RWPE2 (cell line): ENCODE results near the gene CCDC91.
A peak's percentile ranks its signal among the peaks of the same experiment; 100 is the strongest.

ENCODE experiments used
- ATAC-seq: fragments of 200-7000 bp; cut with Tn5 transposase; 3 replicates; pipeline ENCODE4 v1.9.1; 2021; ENCODE audit warnings: low read depth
- DNase-seq: peaks from one replicate; pipeline ENCODE4 v3.0.0-alpha.2; 2020; ENCODE audit warnings: low spot score
- H3K27ac ChIP-seq: fragments of 450-650 bp; 2 replicates; pipeline ENCODE4 v1.5.1; 2017; ENCODE audit warnings: mild to moderate bottlenecking; ENCODE audit not compliant: poor library complexity, severe bottlenecking
- H3K27me3 ChIP-seq: fragments of 250-450 bp; sonication (Bioruptor Pico); 2 replicates; pipeline ENCODE4 v1.5.1; 2021; ENCODE audit warnings: mild to moderate bottlenecking, moderate library complexity; ENCODE audit not compliant: insufficient read depth, poor library complexity, severe bottlenecking
- H3K36me3 ChIP-seq: fragments of 250-450 bp; sonication (Bioruptor Pico); 2 replicates; pipeline ENCODE4 v1.5.1; 2020; ENCODE audit warnings: low read depth, mild to moderate bottlenecking, moderate library complexity
- H3K4me1 ChIP-seq: fragments of 250-450 bp; sonication (Bioruptor Pico); 2 replicates; pipeline ENCODE4 v1.5.1; 2021; ENCODE audit warnings: mild to moderate bottlenecking, moderate library complexity; ENCODE audit not compliant: insufficient read depth, poor library complexity, severe bottlenecking
- H3K4me3 ChIP-seq: fragments of 250-450 bp; sonication (Bioruptor Pico); 2 replicates; pipeline ENCODE4 v1.5.1; 2021; ENCODE audit warnings: mild to moderate bottlenecking, moderate library complexity; ENCODE audit not compliant: severe bottlenecking
- H3K9me3 ChIP-seq: fragments of 250-450 bp; sonication (Bioruptor Pico); 2 replicates; pipeline ENCODE4 v1.5.1; 2021; ENCODE audit warnings: mild to moderate bottlenecking, moderate library complexity; ENCODE audit not compliant: severe bottlenecking
- CTCF ChIP-seq: fragments of 450-650 bp; IDR thresholded peaks from one replicate; pipeline ENCODE4 v1.5.1; 2017; ENCODE audit warnings: mild to moderate bottlenecking, moderate library complexity; ENCODE audit not compliant: poor library complexity, severe bottlenecking

CCDC91 gene

DNA sequence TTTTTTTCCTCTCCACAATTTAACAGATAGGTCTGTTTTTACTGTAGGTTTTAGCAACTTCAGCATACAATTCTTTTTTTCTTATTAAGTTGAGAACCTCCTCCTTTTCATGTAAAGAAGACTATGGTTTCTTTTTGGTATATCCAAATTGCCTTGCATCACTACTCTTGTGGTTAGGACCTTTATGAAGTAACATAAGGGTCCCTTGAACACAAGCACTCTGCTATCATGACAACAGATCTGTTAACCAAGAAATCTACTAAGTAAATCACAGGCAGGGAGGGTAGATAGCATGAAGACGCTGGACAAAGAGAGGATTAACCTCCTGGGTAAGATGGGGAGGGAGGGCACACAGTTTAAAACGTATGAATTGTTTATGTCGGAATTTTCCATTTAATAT lies 380.6 kb downstream of the CCDC91 start:
- DNase-seq (no peak), ATAC-seq (no peak)
- H3K4me3 ChIP-seq, result no peak overlapping the region
- no peaks in the 10 kb centered on the region for H3K9me3 ChIP-seq
- no peak for TF ChIP-seq CTCF
- no peak overlapping the region for H3K27ac ChIP-seq
- H3K4me1 ChIP-seq, result no peaks in the 10 kb centered on the region
- no peaks in the 10 kb centered on the region for H3K27me3 ChIP-seq
- H3K36me3 ChIP-seq, result no peaks in the 10 kb centered on the region

GRCh38 chr12:28574746-28575592 lies 384.7 kb downstream of the CCDC91 start:
- Histone ChIP-seq H3K4me3 (no peak overlapping the region), H3K27me3 (no peaks in the 10 kb centered on the region), H3K4me1 (no peaks in the 10 kb centered on the region), H3K9me3 (no peaks in the 10 kb centered on the region), H3K27ac (no peak overlapping the region), H3K36me3 (no peaks in the 10 kb centered on the region)
- DNase-seq (no peak), ATAC-seq (no peak)
- no peak for TF ChIP-seq CTCF

GRCh38 chr12:28575593-28576205 lies 385.4 kb downstream of the CCDC91 start:
- Histone ChIP-seq H3K27ac (no peak overlapping the region), H3K9me3 (no peaks in the 10 kb centered on the region), H3K4me1 (no peaks in the 10 kb centered on the region), H3K36me3 (no peaks in the 10 kb centered on the region), H3K27me3 (no peaks in the 10 kb centered on the region), H3K4me3 (no peak overlapping the region)
- no peak for TF ChIP-seq CTCF
- ATAC-seq (no peak), DNase-seq (no peak)

DNA sequence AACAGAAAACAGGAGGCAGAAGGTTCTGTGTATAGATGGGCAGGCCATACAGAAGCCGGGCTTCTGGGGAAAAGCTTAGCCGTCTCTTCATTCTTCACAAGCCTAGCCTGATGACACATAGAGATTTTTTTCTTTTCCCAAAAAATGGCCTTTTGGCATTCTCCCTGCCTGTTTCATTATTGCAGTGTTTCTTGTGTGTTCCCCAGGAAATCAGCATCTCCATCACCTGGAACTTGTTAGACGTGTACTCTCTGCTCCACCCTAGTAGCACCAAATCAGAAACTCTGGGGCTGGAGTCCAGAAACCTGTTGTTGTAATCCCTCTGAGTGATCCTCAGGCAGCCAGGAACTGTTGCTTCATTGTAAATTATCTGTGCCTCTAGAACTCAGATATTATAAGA lies 388.1 kb downstream of the CCDC91 start:
- H3K4me3 ChIP-seq, result no peak overlapping the region
- DNase-seq (no peak), ATAC-seq (no peak)
- H3K4me1 ChIP-seq, result no peaks in the 10 kb centered on the region
- no peaks in the 10 kb centered on the region for H3K27me3 ChIP-seq
- no peaks in the 10 kb centered on the region for H3K36me3 ChIP-seq
- no peaks in the 10 kb centered on the region for H3K9me3 ChIP-seq
- no peak for TF ChIP-seq CTCF
- no peak overlapping the region for H3K27ac ChIP-seq

DNA sequence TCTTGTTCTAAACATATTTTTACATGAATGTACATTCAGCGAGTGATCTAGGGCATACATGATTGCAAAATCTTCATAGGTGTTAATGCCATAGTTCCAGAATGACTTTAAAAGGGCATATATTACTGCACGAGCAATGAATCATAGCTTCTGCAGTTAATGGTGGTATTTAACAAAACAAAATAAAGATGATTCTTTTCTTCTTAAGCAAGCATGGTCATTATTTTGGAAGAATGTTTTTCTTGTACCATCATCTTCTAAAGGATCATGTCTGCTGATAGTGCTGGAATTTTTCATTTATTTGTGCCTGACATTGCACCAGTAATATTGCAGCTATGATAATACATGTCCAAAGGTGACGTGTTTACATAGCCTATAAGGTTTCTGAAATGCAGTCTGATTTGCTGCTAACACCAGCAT lies 388.6 kb downstream of the CCDC91 start:
- 0 out of 3 replicates have a peak, but pooled peaks have one; percentile 27 for ATAC-seq
- no peak for TF ChIP-seq CTCF
- Histone ChIP-seq H3K4me1 (no peaks in the 10 kb centered on the region), H3K9me3 (no peaks in the 10 kb centered on the region), H3K36me3 (no peaks in the 10 kb centered on the region), H3K4me3 (no peak overlapping the region), H3K27ac (no peak overlapping the region), H3K27me3 (no peaks in the 10 kb centered on the region)
- no peak for DNase-seq
